KMS-11 (cell line): ENCODE results near the gene STON2.

Experiments used
- H2AFZ ChIP-seq: fragments of 200-600 bp; sonication (generic); 2 replicates; pipeline ENCODE4 v1.6.1; 2016; ENCODE audit warnings: antibody characterized with exemption, mixed run types, low read depth
- H3K27ac ChIP-seq: fragments of 200-600 bp; sonication (generic); 2 replicates; pipeline ENCODE4 v1.6.1; 2016; ENCODE audit warnings: mild to moderate bottlenecking, mixed run types
- H3K27me3 ChIP-seq: fragments of 200-600 bp; sonication (generic); 2 replicates; pipeline ENCODE4 v1.6.1; 2017; ENCODE audit warnings: mild to moderate bottlenecking, low read depth, mixed run types, moderate library complexity; ENCODE audit not compliant: insufficient read depth
- H3K36me3 ChIP-seq: fragments of 200-600 bp; sonication (generic); 2 replicates; pipeline ENCODE4 v1.6.1; 2017; ENCODE audit warnings: mild to moderate bottlenecking, mixed run types; ENCODE audit not compliant: insufficient read depth
- H3K4me1 ChIP-seq: fragments of 200-600 bp; sonication (generic); 2 replicates; pipeline ENCODE4 v1.6.1; 2016; ENCODE audit warnings: mild to moderate bottlenecking, low read depth, mixed run types; ENCODE audit not compliant: poor library complexity, severe bottlenecking
- H3K4me2 ChIP-seq: fragments of 200-600 bp; sonication (generic); 2 replicates; pipeline ENCODE4 v1.7.0; 2016; ENCODE audit warnings: mild to moderate bottlenecking, mixed run types
- H3K4me3 ChIP-seq: fragments of 200-600 bp; sonication (generic); IDR thresholded peaks from 2 replicates; pipeline ENCODE4 v1.6.1; 2017; ENCODE audit warnings: low read depth, low read length, mixed read lengths; ENCODE audit not compliant: insufficient read depth
- H3K79me2 ChIP-seq: fragments of 200-600 bp; sonication (generic); 2 replicates; pipeline ENCODE4 v1.6.1; 2016; ENCODE audit warnings: low read depth, mixed run types; ENCODE audit not compliant: insufficient read depth
- H3K9ac ChIP-seq: fragments of 200-600 bp; sonication (generic); 2 replicates; pipeline ENCODE4 v1.6.1; 2016; ENCODE audit warnings: mild to moderate bottlenecking, mixed run types
- H4K20me1 ChIP-seq: fragments of 200-600 bp; sonication (generic); 2 replicates; pipeline ENCODE4 v1.6.1; 2016; ENCODE audit warnings: mild to moderate bottlenecking, mixed run types; ENCODE audit not compliant: insufficient read depth
- CTCF ChIP-seq: fragments of 200-600 bp; sonication (generic); conservative IDR thresholded peaks from 2 replicates; pipeline ENCODE4 v1.6.1; 2017; ENCODE audit warnings: low read depth, mild to moderate bottlenecking, antibody characterized with exemption, low read length, moderate library complexity, mixed read lengths

Gene STON2

GRCh38 chr14:81400202-81400678 lies at the start of gene STON2:
TSS of gene STON2 (minus strand) at chr14:81400324. CDS start at chr14:81398382, 1,942 bp downstream.
- H3K79me2 ChIP-seq, result peaks cover 57% of the 10 kb centered on the region
- H3K4me2 ChIP-seq, result peak within 1 kb of the TSS; percentile 93
- peak within 1 kb of the TSS; percentile 97 for H3K27ac ChIP-seq
- no peaks in the 10 kb centered on the region for H4K20me1 ChIP-seq
- peaks cover 72% of the 10 kb centered on the region for H3K4me1 ChIP-seq
- no peak for TF ChIP-seq CTCF
- peaks cover 19% of the 10 kb centered on the region; the same call in 1 of the 2 replicates for H3K36me3 ChIP-seq
- H3K9ac ChIP-seq, result peak within 1 kb of the TSS; percentile 94
- no peak within 1 kb of the TSS for H2AFZ ChIP-seq
- H3K4me3 ChIP-seq, result no peak within 1 kb of the TSS
- H3K27me3 ChIP-seq, result no peaks in the 10 kb centered on the region

- no peaks in the 10 kb centered on the region for H3K27me3 ChIP-seq
- H3K27ac ChIP-seq, result no peak overlapping the region
- no peak overlapping the region for H3K9ac ChIP-seq
- no peaks in the 10 kb centered on the region for H4K20me1 ChIP-seq
- H3K79me2 ChIP-seq, result no peaks in the 10 kb centered on the region
- H3K4me3 ChIP-seq, result no peak overlapping the region
- H3K4me1 ChIP-seq, result peaks cover 13% of the 10 kb centered on the region
- H3K36me3 ChIP-seq, result no peaks in the 10 kb centered on the region
- no peak overlapping the region for H3K4me2 ChIP-seq
- no peak overlapping the region for H2AFZ ChIP-seq
- TF ChIP-seq CTCF, result no peak
Measured at GRCh38 chr14:81449576-81449975, 49.5 kb upstream of the STON2 start.

GRCh38 chr14:81449114-81449513 lies 49.0 kb upstream of the STON2 start:
- Histone ChIP-seq H3K4me1 (peaks cover 13% of the 10 kb centered on the region), H3K4me3 (no peak overlapping the region), H3K79me2 (no peaks in the 10 kb centered on the region), H3K9ac (no peak overlapping the region), H3K4me2 (no peak overlapping the region), H3K27me3 (no peaks in the 10 kb centered on the region), H3K27ac (no peak overlapping the region), H4K20me1 (no peaks in the 10 kb centered on the region), H2AFZ (no peak overlapping the region), H3K36me3 (no peaks in the 10 kb centered on the region)
- TF ChIP-seq CTCF, result no peak

- no peaks in the 10 kb centered on the region for H3K79me2 ChIP-seq
- no peak for TF ChIP-seq CTCF
- no peak overlapping the region for H2AFZ ChIP-seq
- no peak overlapping the region for H3K4me2 ChIP-seq
- no peak overlapping the region for H3K4me3 ChIP-seq
- no peaks in the 10 kb centered on the region for H4K20me1 ChIP-seq
- H3K27ac ChIP-seq, result no peak overlapping the region
- no peaks in the 10 kb centered on the region for H3K36me3 ChIP-seq
- H3K4me1 ChIP-seq, result peaks cover under 1% of the 10 kb centered on the region
- H3K27me3 ChIP-seq, result no peaks in the 10 kb centered on the region
- H3K9ac ChIP-seq, result no peak overlapping the region
Measured at GRCh38 chr14:81447021-81447764, 47.1 kb upstream of the STON2 start.
